Endothelial cell of umbilical vein (primary cell): ENCODE measurements around the gene BMP8B. TPM values are rescaled to one million over a fixed set of nuclear protein-coding genes. Genes with fewer than 3 reads are reported as not detected.
"Not testable (repeated sequence)": the region's sequence is repeated elsewhere in the genome, so short reads cannot be mapped to it uniquely, and the experiment has no call there.

Source experiments
- BruUV-seq: library from RNA; stranded (reverse); fragments of 400-500 nt; replicated peaks from 2 replicates; lab custom pipeline; 2021; lab: Mats Ljungman, UMichigan
- CTCF ChIA-PET: fragments of 300-600, 350-600 bp; sonication (Branson Sonifier 250); formaldehyde crosslinking; loops from one replicate; lab custom pipeline; 2021; ENCODE audit warnings: antibody characterized with exemption, inconsistent platforms; lab: Charles Lee
- POLR2A ChIA-PET: fragments of 300-600, 350-600 bp; sonication (Branson Sonifier 250); formaldehyde crosslinking; loops from one replicate; lab custom pipeline; 2021; ENCODE audit warnings: antibody characterized with exemption, inconsistent platforms; lab: Charles Lee
- DNase-seq: peaks from one replicate; pipeline ENCODE4 v3.0.0-alpha.2; 2011; ENCODE audit warnings: low read depth, low spot score
- FAIRE-seq: peaks from 2 replicates; lab custom pipeline; 2011; peaks lifted over from hg19 to GRCh38; lab: Jason Lieb, UNC
- H2AFZ ChIP-seq: 2 replicates; pipeline ENCODE4 v1.6.0; 2012; ENCODE audit warnings: low read depth, low read length, control low read depth, inconsistent platforms
- H3K27ac ChIP-seq: 2 replicates; pipeline ENCODE4 v1.5.1; 2011; ENCODE audit warnings: low read depth, mild to moderate bottlenecking, control low read depth, low read length, moderate library complexity; ENCODE audit not compliant: insufficient read depth
- H3K27me3 ChIP-seq, 2 experiments: 2 replicates each; pipeline versions ENCODE4 v1.6.0 to v1.6.1; 2011; ENCODE audit warnings: low read length in 2 of 2, mixed read lengths in 1 of 2; ENCODE audit not compliant: control insufficient read depth in 2 of 2, insufficient read depth in 2 of 2
- H3K36me3 ChIP-seq, 2 experiments: 2 replicates in 1 of 2; 3 replicates in 1 of 2; pipeline ENCODE4 v1.5.1; 2011; ENCODE audit warnings: low read length in 2 of 2, mild to moderate bottlenecking in 1 of 2, moderate library complexity in 1 of 2; ENCODE audit not compliant: control insufficient read depth in 2 of 2, insufficient read depth in 2 of 2; ENCODE audit errors: extremely low read depth in 1 of 2
- H3K4me1 ChIP-seq: 3 replicates; pipeline ENCODE4 v1.5.1; 2011; ENCODE audit warnings: mild to moderate bottlenecking, low read length; ENCODE audit not compliant: control insufficient read depth, insufficient read depth; ENCODE audit errors: extremely low read depth
- H3K4me2 ChIP-seq: 2 replicates; pipeline ENCODE4 v1.6.1; 2011; ENCODE audit warnings: low read length, control low read depth, mixed read lengths; ENCODE audit not compliant: insufficient read depth
- H3K4me3 ChIP-seq, 3 experiments: fragments of 200-600 bp in 1 of 3; sonication (generic), shearing (Covaris generic) in 1 of 3; replicated peaks in 1 of 3; 2 replicates each; pipeline ENCODE4 v1.5.1; 2011 to 2016; ENCODE audit warnings: control low read depth in 3 of 3, low read length in 3 of 3, mild to moderate bottlenecking in 2 of 3, inconsistent platforms in 1 of 3, low read depth in 1 of 3, moderate library complexity in 1 of 3; ENCODE audit not compliant: insufficient read depth in 1 of 3
- H3K79me2 ChIP-seq: 2 replicates; pipeline ENCODE4 v1.6.0; 2012; ENCODE audit warnings: low read length, inconsistent platforms; ENCODE audit not compliant: control insufficient read depth, insufficient read depth
- H3K9ac ChIP-seq: replicated peaks from 2 replicates; pipeline ENCODE3; 2011; ENCODE audit warnings: low read length, control low read depth; ENCODE audit not compliant: insufficient read depth; ENCODE audit errors: extremely low read depth
- H3K9me1 ChIP-seq: replicated peaks from 3 replicates; pipeline ENCODE4 v1.6.0; 2011; ENCODE audit warnings: mild to moderate bottlenecking, low read length; ENCODE audit not compliant: control insufficient read depth, insufficient read depth; ENCODE audit errors: extremely low read depth
- H3K9me3 ChIP-seq: replicated peaks from 2 replicates; pipeline ENCODE4 v1.5.1; 2012; ENCODE audit warnings: low read length, inconsistent platforms; ENCODE audit not compliant: control insufficient read depth, insufficient read depth
- H4K20me1 ChIP-seq: replicated peaks from 2 replicates; pipeline ENCODE3; 2011; ENCODE audit warnings: mild to moderate bottlenecking, low read length; ENCODE audit not compliant: control insufficient read depth, insufficient read depth; ENCODE audit errors: extremely low read depth
- CTCF ChIP-seq, 2 donors: IDR thresholded peaks; 1 replicate in 1 of 2; 2 replicates in 1 of 2; pipeline ENCODE4 v1.5.1; 2011; ENCODE audit warnings: low read length in 2 of 2, mild to moderate bottlenecking in 2 of 2, moderate library complexity in 2 of 2, control low read depth in 1 of 2, inconsistent platforms in 1 of 2, low read depth in 1 of 2; ENCODE audit not compliant: insufficient read depth in 1 of 2; ENCODE audit errors: extremely low read depth in 1 of 2
- EZH2 ChIP-seq: IDR thresholded peaks from 2 replicates; pipeline ENCODE4 v1.6.1; 2012; ENCODE audit warnings: borderline replicate concordance, low read depth, mild to moderate bottlenecking, moderate library complexity, low read length, inconsistent platforms; ENCODE audit not compliant: severe bottlenecking
- FOS ChIP-seq: IDR thresholded peaks from 2 replicates; pipeline ENCODE4 v1.6.1; 2011; ENCODE audit warnings: mild to moderate bottlenecking, low read length, moderate library complexity, borderline replicate concordance; ENCODE audit not compliant: insufficient read depth
- GATA2 ChIP-seq: IDR thresholded peaks from 2 replicates; pipeline ENCODE4 v1.7.0; 2011; ENCODE audit warnings: low read depth, mild to moderate bottlenecking, moderate library complexity, mixed read lengths, low read length; ENCODE audit not compliant: insufficient read length, insufficient read depth
- JUN ChIP-seq: IDR thresholded peaks from 2 replicates; pipeline ENCODE4 v1.6.1; 2011; ENCODE audit warnings: borderline replicate concordance, low read depth; ENCODE audit not compliant: insufficient read length, insufficient read depth
- MYC ChIP-seq: IDR thresholded peaks from one replicate; pipeline ENCODE4 v1.6.1; 2011; ENCODE audit warnings: mild to moderate bottlenecking, low read depth, low read length
- POLR2A ChIP-seq: IDR thresholded peaks from 2 replicates; pipeline ENCODE4 v1.6.1; 2012; ENCODE audit warnings: low read depth, mild to moderate bottlenecking, control low read depth, low read length
- dilution Hi-C: fragments of 300-500 bp; cut with MboI; formaldehyde crosslinking; loops from one replicate; pipeline ENCODE4 v1.15.0; 2019; ENCODE audit warnings: low sequenced_read_pairs; ENCODE audit not compliant: extremely low pct_ligation_motif_present
- intact Hi-C: fragments of 100-400 bp; cut with micrococcal nuclease; formaldehyde crosslinking; loops from one replicate; pipeline ENCODE4 v1.10.0; 2022
- polyA plus RNA-seq, 4 experiments: library from polyadenylated mRNA; depleted of rRNA in 3 of 4; stranded (reverse) in 3 of 4; unstranded in 1 of 4; fragments of >200 nt; gene quantifications; 2 replicates each; pipeline versions ENCODE4 v1.2.1 to v1.2.3, GENCODE V29; 2011 to 2012; ENCODE audit warnings: missing spikeins in 1 of 4
- total RNA-seq: library from RNA; stranded (reverse); gene quantifications from 2 replicates; pipeline ENCODE4 v1.2.3, GENCODE V29; 2021

BMP8B gene
- total and polyA plus RNA-seq, 2 donors (not counting 3 experiments of a cell fraction or from before 2014, with no cell fraction given): 0.07 TPM; not detected in 1

GRCh38 chr1:39779137-39779536 is 9.5 kb downstream of the BMP8B start:
- DNase-seq: no peak
- Histone ChIP-seq H3K9ac (no peak overlapping the region), H3K4me3 (no peak overlapping the region), H3K4me2 (no peak overlapping the region), H3K9me1 (no peaks in the 10 kb centered on the region), H2AFZ (no peak overlapping the region), H3K27me3 (peaks cover 0 to 3% of the 10 kb centered on the region in 2 experiments), H3K9me3 (no peaks in the 10 kb centered on the region), H3K79me2 (no peaks in the 10 kb centered on the region), H3K27ac (no peak overlapping the region), H3K36me3 (no peaks in the 10 kb centered on the region), H3K4me1 (no peaks in the 10 kb centered on the region), H4K20me1 (no peaks in the 10 kb centered on the region)
- dilution Hi-C loops: no loop called here
- POLR2A ChIA-PET: no interaction called here
- intact Hi-C loops: no loop called here
- CTCF ChIA-PET: no interaction called here
- BruUV-seq: no TSS peak
- no peak for FAIRE-seq
- TF ChIP-seq EZH2 (no peak), GATA2 (no peak), MYC (no peak), POLR2A (no peak), FOS (no peak), JUN (no peak), CTCF (IDR thresholded peaks at IDR 0.05; ENCODE audit: extremely low read depth in 1 of 2, insufficient read depth in 1 of 2, low read depth in 1 of 2, low read length in 2 of 2) (no peak)

GRCh38 chr1:39778463-39779099 is 10.1 kb downstream of the BMP8B start:
- H3K27me3 ChIP-seq, POLR2A ChIA-PET, DNase-seq, intact Hi-C loops, H3K4me3 ChIP-seq, H3K27ac ChIP-seq, CTCF ChIA-PET, H2AFZ ChIP-seq, H3K79me2 ChIP-seq, H3K9ac ChIP-seq, FAIRE-seq, H3K36me3 ChIP-seq, H3K4me1 ChIP-seq, H3K4me2 ChIP-seq, H3K9me1 ChIP-seq, BruUV-seq, dilution Hi-C loops, H3K9me3 ChIP-seq, H4K20me1 ChIP-seq: not testable (repeated sequence)

- FAIRE-seq: not testable (repeated sequence)
Observed at GRCh38 chr1:39777896-39778295, 10.8 kb downstream of the BMP8B start.

More at GRCh38 chr1:39777896-39778295, 10.8 kb downstream of the BMP8B start:
- H3K36me3 ChIP-seq, DNase-seq, H3K27me3 ChIP-seq, H3K4me3 ChIP-seq, CTCF ChIA-PET, H3K4me2 ChIP-seq, H4K20me1 ChIP-seq, H2AFZ ChIP-seq, H3K9ac ChIP-seq, H3K9me1 ChIP-seq, H3K27ac ChIP-seq, POLR2A ChIA-PET, intact Hi-C loops, H3K4me1 ChIP-seq, dilution Hi-C loops, H3K79me2 ChIP-seq, BruUV-seq, H3K9me3 ChIP-seq: not testable (repeated sequence)
